GM19240 (cell line): ENCODE results near the gene PHKB.
"Not testable (repeated sequence)": the region's sequence is repeated elsewhere in the genome, so short reads cannot be mapped to it uniquely, and the experiment has no call there.

Experiments
- DNase-seq: peaks from one replicate; pipeline ENCODE4 v3.0.0; 2011; ENCODE audit warnings: low spot score; ENCODE audit not compliant: insufficient read length

Gene PHKB

GRCh38 chr16:47460711-47461597, at the start of gene PHKB, which contains the start of gene ITFG1:
PHKB (plus strand) TSS chr16:47461331; CDS start chr16:47461351, 20 bp downstream.
ITFG1 (minus strand) TSS chr16:47461063; CDS start chr16:47461045, 18 bp downstream.
- DNase-seq = peak; percentile 31

DNA sequence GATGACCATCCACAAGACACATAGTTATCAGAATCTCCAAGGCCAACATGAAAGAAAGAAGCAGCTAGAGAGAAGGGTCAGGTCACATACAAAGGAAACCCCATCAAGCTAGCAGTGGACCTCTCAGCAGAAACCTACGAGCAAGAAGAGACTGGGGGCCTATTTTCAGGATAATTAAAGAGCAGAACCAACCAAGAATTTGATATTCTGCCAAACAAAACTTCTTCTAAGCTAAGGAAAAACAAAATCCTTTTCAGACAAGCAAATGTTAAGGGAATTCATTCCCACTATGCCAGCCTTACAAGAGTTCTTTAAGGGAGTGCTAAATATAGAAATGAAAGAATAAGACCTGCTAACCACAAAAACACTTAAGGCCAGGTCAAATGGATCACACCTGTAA, 48.1 kb upstream of the PHKB start:
- no peak for DNase-seq

GRCh38 chr16:47416869-47417268, 44.3 kb upstream of the PHKB start:
- DNase-seq = no peak

- DNase-seq = no peak
Measured at GRCh38 chr16:47424846-47425245, 36.3 kb upstream of the PHKB start.

DNA sequence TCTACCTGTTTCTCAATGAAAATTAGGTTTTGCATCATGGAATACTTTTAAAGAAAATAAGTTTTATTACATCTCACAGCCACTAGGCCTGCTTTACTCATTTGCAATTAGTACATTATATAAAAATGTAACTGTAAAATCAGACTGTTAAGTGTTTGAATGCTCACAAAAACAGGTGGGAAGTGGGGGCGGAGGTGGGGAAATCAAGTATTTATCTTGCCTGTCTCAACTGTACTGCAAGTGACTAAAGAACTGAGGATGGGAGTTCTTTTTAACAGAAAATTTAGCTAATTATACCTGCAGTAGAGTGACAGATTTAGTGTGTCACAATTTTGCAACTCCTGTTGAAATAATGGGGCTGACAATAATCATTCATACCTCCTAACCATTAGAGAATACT, 34.3 kb upstream of the PHKB start:
- DNase-seq = no peak

DNA sequence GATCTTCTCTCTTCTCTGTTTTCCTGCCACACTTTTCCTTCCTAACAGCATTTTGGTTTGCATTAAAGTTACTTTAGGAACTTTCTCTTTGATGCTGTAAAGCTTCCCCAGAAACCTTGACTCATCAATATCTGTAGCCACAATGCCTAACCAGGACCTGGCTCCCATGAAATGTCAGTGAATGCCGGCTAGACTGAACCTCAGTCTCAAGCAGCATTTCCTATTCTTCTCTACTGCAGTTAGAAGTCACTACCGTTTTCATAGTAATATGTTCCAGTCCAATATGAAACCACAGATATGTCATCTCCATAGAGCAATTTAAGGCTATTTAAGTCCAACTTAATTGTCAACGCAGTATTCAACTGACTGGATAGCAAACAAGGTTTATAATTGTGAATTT, 29.2 kb upstream of the PHKB start:
- no peak for DNase-seq

- not testable (repeated sequence) for DNase-seq
Measured at GRCh38 chr16:47434274-47434673, 26.9 kb upstream of the PHKB start.

GRCh38 chr16:47440066-47440465, 21.1 kb upstream of the PHKB start:
- DNase-seq = not testable (repeated sequence)

- DNase-seq = not testable (repeated sequence)
Measured at GRCh38 chr16:47442884-47443283, 18.2 kb upstream of the PHKB start.

DNA sequence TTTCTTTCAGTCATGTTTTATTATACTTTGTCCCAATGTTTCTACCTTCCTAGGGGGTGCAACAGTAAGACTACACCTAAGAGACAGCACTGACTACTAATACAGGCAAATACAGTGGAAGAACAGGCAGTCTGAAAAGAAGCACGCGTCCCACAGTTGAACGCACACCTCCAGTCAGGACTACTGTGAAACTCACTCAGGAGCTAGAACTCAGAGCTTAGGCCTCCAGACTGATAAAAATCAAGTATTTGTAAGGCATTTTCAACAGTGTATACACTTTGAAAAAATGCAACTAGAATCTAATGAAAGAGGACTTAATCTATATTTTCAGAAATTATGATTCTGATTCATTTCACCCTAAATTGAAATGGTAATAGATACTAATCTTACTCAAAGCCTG, 14.7 kb upstream of the PHKB start:
- no peak for DNase-seq

GRCh38 chr16:47448830-47449575, 12.1 kb upstream of the PHKB start:
- no peak for DNase-seq

DNA sequence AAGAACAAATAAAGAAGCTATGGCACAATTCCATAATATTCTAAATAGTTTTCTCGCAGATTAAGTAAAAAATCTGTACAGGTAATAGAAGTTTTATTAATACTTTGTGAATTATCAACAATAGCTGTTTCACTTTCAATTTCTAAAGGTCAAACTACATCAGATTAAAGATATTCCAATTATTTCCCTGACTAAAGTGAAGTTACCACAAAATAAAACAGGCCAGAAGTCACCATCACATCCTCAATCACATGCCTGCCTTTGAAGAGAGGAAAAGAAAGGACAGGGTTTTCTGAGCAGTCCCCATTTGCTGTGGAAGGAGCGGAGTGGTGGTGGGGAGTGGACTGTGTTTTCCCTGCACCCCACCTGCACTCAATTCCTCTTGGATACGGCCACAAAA, 11.3 kb upstream of the PHKB start:
- DNase-seq = no peak

GRCh38 chr16:47458331-47458730, 2.8 kb upstream of the PHKB start:
- no peak for DNase-seq

DNA sequence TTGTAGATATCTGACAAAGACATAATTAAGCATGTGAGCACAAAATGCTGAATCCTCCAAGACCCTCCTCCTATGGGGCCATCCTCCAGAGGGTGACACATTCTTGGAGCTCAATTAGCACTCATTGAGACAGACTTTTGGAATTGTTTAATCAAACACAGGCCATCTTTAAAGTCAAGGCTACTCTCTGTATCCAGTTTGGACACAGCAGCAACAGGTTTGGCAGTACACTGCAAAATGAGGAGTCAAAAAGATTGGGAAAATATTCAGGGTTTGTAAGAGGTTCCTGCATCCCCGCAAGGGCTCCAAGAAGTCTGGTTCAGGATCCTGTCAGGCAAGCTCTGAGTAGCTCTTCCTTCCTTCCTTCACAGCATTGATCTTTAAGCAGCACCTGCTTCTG, 1.5 kb upstream of the PHKB start:
- no peak for DNase-seq

GRCh38 chr16:47460359-47460710, 796 bp upstream of the PHKB start:
- DNase-seq = no peak

DNA sequence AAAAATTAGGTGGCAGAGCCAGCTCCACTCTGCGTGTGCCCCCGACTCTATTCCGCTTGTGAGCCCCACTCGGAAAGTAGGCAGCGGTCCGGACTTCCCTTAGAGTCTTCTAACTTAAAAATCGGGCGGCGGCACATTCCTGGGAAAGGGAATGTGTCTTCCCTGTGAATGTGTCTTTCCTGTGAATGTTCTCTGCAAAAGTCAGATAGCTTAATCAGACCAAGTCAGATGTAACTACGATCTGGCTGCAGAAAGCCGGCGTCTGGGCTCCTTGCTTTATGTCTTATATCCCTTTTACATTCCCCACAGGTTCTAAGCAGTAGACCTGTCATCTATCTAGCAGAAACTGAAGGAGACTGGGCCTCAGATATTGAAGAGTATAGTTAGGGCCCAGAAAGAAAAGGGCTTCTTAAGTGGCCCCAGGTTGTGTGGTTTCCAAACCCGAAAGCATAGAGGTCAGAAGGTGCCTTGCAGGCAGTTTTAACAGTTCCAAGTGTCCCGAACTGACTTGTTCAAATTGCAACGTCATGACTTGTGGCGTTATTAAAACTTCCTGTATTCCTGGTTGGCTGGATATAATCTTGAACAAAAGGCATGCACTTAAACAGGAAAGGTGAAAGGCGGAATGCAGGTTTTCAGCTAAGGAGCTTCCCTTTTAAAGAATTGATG, 601 bp downstream of the PHKB start:
- no peak for DNase-seq

DNA sequence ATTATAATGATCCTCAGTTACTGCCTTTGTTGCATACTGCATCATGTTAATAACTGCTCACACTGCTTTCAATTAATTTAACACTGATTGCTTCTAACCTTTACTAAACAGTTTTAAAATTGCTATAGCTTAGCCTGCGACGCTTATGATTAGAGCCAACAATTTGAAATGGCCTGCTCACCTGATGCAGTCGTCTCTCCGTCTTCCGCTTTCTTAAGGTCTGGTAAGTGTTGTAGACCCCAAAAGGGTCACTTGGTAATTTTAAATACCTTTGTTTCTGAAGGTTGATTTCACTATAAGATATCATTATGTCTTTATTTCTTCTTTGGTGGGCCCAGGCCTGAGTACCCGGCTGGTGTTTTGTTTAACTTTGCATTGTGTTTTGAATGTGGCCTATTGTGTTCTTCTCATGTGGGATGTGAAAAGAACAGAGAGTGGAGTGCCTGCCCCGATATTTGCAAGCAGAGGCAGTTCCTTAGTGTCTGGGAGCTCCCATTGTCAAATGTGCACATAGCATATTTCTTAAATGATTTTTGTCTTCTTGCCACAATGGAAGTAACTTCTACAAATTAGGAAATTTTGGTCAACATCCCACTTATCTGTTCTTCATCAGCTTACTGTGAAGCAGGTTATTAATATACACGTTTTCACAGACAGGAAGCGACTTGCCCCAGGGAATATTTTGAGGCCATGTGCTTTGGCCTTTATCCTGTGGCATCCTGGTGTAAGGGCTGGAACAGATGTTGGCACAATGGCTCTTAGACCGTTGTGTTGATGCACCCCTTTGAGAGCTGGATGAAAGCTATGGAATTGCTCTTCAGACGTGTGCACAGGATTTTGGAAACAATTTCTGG, 2.9 kb downstream of the PHKB start:
- no peak for DNase-seq

GRCh38 chr16:47465919-47466630, 4.9 kb downstream of the PHKB start:
- no peak for DNase-seq

DNA sequence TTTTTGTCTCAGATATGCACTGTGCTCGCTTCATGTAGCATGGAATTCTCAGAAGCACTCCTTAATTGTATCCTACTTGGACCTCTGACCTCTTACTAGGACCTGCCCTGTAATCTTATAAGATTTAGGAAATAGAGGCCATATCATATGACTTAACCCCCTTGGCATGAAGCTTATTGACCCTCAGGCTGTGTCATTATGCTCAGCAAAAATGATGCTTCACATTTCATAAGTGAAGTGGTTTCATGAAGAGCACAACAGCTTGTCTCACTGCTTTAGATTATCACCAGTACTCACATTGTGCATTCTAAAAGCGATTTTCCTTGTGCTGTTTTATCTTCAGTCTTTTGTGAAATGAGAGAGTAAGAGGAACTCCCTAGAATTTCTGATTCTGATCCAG, 6.4 kb downstream of the PHKB start:
- DNase-seq = no peak

DNA sequence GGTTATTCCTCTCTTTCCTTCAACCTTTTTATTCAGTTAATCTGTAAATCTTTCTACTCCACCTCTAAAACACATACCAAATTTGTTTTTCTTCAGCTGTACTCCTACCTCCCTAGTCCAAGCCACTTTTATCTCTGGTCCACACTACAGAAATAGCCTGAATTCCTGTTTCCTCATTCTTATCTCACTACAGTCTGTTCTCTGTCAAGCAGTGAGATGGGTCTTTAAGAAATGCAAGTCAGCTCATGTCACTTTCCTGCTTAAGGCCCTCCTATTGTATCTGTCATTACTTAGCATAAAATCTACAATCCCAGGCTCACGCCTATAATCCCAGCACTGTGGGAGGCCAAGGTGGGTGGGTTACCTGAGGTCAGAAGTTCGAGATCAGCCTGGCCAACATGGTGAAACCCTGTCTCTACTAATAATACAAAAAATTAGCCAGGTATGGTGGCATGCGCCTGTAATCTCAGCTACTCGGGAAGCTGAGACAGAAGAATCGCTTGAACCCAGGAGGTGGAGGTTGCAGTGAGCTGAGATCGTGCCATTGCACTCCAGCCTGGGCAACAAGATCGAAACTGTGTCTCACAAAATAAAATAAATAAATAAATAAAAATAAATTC, 7.0 kb downstream of the PHKB start:
- DNase-seq = not testable (repeated sequence)
